Ishikawa (cell line): ENCODE data around the gene MYO15A.

ENCODE experiments used
- EP300 ChIP-seq: IDR thresholded peaks from 2 replicates; pipeline ENCODE4 v1.6.1; 2012; ENCODE audit warnings: borderline replicate concordance
- RAD21 ChIP-seq: IDR thresholded peaks from 2 replicates; pipeline ENCODE4 v1.6.1; 2012; ENCODE audit warnings: low read depth
- TAF1 ChIP-seq: IDR thresholded peaks from 2 replicates; pipeline ENCODE4 v1.6.1; 2012; ENCODE audit warnings: low read depth, mild to moderate bottlenecking
- YY1 ChIP-seq: IDR thresholded peaks from 2 replicates; pipeline ENCODE4 v1.6.1; 2012; ENCODE audit warnings: low read depth
- TF ChIP-seq, protein P1 (sequence below): IDR thresholded peaks from 2 replicates; pipeline ENCODE4 v1.6.1; 2012

DNA sequence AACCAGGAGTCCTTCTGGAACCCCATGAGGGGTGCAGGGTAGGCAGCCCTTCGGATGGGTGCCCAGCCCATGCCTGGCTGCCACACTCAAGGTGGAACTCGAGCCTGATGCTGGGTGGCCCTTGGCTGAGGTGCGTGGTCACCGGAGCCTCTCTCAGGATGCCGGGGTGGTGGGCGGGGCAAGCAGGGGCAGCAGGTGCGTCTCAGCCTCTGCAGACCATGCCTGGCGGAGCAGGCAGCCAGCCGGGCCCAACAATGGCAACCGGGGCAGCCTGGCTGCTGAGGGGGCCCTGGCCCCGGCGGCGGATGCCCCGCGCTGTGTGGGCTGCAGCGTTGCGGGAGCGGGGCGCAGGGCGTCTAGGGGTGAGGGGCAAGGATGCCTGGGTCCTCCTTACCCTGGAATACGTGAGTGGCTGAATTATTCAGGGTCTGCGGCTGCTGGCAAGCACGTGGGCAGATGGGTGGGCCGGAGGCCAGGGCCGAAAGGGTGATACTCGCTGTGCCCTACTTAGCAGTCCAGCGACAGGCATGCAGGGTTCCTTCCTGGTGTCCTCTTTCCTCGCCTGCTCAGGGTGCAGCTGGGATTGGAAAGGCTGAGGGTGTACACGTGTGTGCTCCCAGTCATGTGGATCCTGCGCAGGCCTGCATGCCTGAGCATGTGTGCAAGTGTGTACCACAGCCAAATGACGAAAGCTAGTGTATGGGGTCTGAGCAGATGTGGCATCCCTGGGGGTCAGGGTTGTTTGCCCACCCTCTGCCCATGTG, 14.6 kb downstream of the MYO15A start:
- TF ChIP-seq, protein P1, sequence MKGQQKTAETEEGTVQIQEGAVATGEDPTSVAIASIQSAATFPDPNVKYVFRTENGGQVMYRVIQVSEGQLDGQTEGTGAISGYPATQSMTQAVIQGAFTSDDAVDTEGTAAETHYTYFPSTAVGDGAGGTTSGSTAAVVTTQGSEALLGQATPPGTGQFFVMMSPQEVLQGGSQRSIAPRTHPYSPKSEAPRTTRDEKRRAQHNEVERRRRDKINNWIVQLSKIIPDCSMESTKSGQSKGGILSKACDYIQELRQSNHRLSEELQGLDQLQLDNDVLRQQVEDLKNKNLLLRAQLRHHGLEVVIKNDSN, result no peak
- TF ChIP-seq TAF1 (no peak), RAD21 (no peak), EP300 (no peak), YY1 (no peak)
